ENCODE results near the gene INPP4A.
A peak's percentile ranks its signal among the peaks of the same experiment; 100 is the strongest.

INPP4A gene

GRCh38 chr2:98604547-98604946 lies 159.9 kb downstream of the INPP4A start:
- Histone ChIP-seq H3K4me3 (ENCODE audit: low read depth, low read length) (no peak overlapping the region), H3K4me1 (ENCODE audit: control insufficient read depth, insufficient read depth, low read length) (peaks cover 15% of the 10 kb centered on the region), H3K36me3 (ENCODE audit: control insufficient read depth in 2 of 2, insufficient read depth in 1 of 2, low read length in 2 of 2) (peaks cover 35 to 41% of the 10 kb centered on the region in 2 experiments), H3K27ac (ENCODE audit: extremely low read depth, low read depth, low read length) (no peak overlapping the region), H3K9me3 (ENCODE audit: control insufficient read depth, insufficient read depth, low read depth, low read length) (no peaks in the 10 kb centered on the region)
- ChIA-PET CTCF (interaction anchor here (0.6 kb wide), 1 partner anchor 159 kb away, joined by 3 read pairs; no protein-coding TSS in a partner anchor), POLR2A (interaction anchor here (0.5 kb wide), 1 partner anchor 192 kb away, joined by 3 read pairs; no protein-coding TSS in a partner anchor)
- TF ChIP-seq PRDM6 (tag by site-specific recombination; IDR thresholded peaks at IDR 0.05) (no peak), ZNF777 (tag by site-specific recombination; IDR thresholded peaks at IDR 0.05; ENCODE audit: borderline replicate concordance) (no peak), GLIS1 (tag by site-specific recombination; IDR thresholded peaks at IDR 0.05) (peak; percentile 34; the same call in 1 of the 2 replicates), ZNF169 (tag by site-specific recombination; IDR thresholded peaks at IDR 0.05) (no peak), PRDM10 (tag by site-specific recombination; IDR thresholded peaks at IDR 0.05) (no peak), ZNF596 (tag by site-specific recombination; IDR thresholded peaks at IDR 0.05) (no peak)

GRCh38 chr2:98605076-98605475 lies 160.4 kb downstream of the INPP4A start:
- Histone ChIP-seq H3K4me3 (ENCODE audit: low read depth, low read length) (no peak overlapping the region), H3K4me1 (ENCODE audit: control insufficient read depth, insufficient read depth, low read length) (peaks cover 15% of the 10 kb centered on the region), H3K9me3 (ENCODE audit: control insufficient read depth, insufficient read depth, low read depth, low read length) (no peaks in the 10 kb centered on the region), H3K27ac (ENCODE audit: extremely low read depth, low read depth, low read length) (no peak overlapping the region), H3K36me3 (ENCODE audit: control insufficient read depth in 2 of 2, insufficient read depth in 1 of 2, low read length in 2 of 2) (peaks cover 31 to 41% of the 10 kb centered on the region in 2 experiments)
- ChIA-PET POLR2A (no interaction called here), CTCF (interaction anchor here (0.6 kb wide), 1 partner anchor 160 kb away, joined by 3 read pairs; no protein-coding TSS in a partner anchor)
- no peak for TF ChIP-seq HIC1 (tag by site-specific recombination; IDR thresholded peaks at IDR 0.05)
- no peak for TF ChIP-seq MEIS1 (CRISPR knock-in tag; IDR thresholded peaks at IDR 0.05; ENCODE audit: borderline replicate concordance)
- TF ChIP-seq ZNF747 (tag by site-specific recombination; IDR thresholded peaks at IDR 0.05), result no peak
- TF ChIP-seq ZSCAN4 (tag by site-specific recombination; IDR thresholded peaks at IDR 0.05), result no peak
- no peak for TF ChIP-seq ZNF366 (tag by site-specific recombination; conservative IDR thresholded peaks at IDR 0.05)
- TF ChIP-seq REST (tag by site-specific recombination; IDR thresholded peaks at IDR 0.05), result no peak
- TF ChIP-seq ZNF560 (tag by site-specific recombination; IDR thresholded peaks at IDR 0.05; ENCODE audit: borderline replicate concordance), result no peak
- TF ChIP-seq ZNF214 (tag by site-specific recombination; IDR thresholded peaks at IDR 0.05; ENCODE audit: borderline replicate concordance), result no peak
- no peak for TF ChIP-seq RBAK (tag by site-specific recombination; IDR thresholded peaks at IDR 0.05)
- TF ChIP-seq ZBTB6 (tag by site-specific recombination; IDR thresholded peaks at IDR 0.05), result no peak
- no peak for TF ChIP-seq ZNF843 (tag by site-specific recombination; IDR thresholded peaks at IDR 0.05)
- TF ChIP-seq ZNF324 (tag by site-specific recombination; IDR thresholded peaks at IDR 0.05), result no peak
- no peak for TF ChIP-seq MYNN (tag by site-specific recombination; IDR thresholded peaks at IDR 0.05; ENCODE audit: borderline replicate concordance)

Data from HEK293 (cell line).